Measurements from ENCODE around the gene CDH4.

- TF ChIP-seq, protein P1, sequence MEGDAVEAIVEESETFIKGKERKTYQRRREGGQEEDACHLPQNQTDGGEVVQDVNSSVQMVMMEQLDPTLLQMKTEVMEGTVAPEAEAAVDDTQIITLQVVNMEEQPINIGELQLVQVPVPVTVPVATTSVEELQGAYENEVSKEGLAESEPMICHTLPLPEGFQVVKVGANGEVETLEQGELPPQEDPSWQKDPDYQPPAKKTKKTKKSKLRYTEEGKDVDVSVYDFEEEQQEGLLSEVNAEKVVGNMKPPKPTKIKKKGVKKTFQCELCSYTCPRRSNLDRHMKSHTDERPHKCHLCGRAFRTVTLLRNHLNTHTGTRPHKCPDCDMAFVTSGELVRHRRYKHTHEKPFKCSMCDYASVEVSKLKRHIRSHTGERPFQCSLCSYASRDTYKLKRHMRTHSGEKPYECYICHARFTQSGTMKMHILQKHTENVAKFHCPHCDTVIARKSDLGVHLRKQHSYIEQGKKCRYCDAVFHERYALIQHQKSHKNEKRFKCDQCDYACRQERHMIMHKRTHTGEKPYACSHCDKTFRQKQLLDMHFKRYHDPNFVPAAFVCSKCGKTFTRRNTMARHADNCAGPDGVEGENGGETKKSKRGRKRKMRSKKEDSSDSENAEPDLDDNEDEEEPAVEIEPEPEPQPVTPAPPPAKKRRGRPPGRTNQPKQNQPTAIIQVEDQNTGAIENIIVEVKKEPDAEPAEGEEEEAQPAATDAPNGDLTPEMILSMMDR (IDR thresholded peaks at IDR 0.05), result no peak
- no peak for TF ChIP-seq POLR2A (IDR thresholded peaks at IDR 0.05)
- no peak for TF ChIP-seq EP300 (IDR thresholded peaks at IDR 0.05)
These were observed 260.4 kb downstream of the CDH4 start for GRCh38 chr20:61512475-61512874.

All from ovary (tissue), 3 donors.